Stimulated activated CD8-positive, alpha-beta memory T cell treated with anti-CD3 and anti-CD28 coated beads, Interleukin-4, amount 100 ng/mL, for 48 hours (primary cell): ENCODE measurements around the gene GRXCR2.
"Not testable (repeated sequence)": the region's sequence is repeated elsewhere in the genome, so short reads cannot be mapped to it uniquely, and the experiment has no call there.

ENCODE experiments used
- DNase-seq: peaks from one replicate; pipeline ENCODE4 v3.0.0-alpha.2; 2020

The GRXCR2 gene

GRCh38 chr5:145874765-145875164 lies 2.0 kb upstream of the GRXCR2 start:
- no peak for DNase-seq

GRCh38 chr5:145872486-145872885 lies 328 bp downstream of the GRXCR2 start:
- DNase-seq: no peak

GRCh38 chr5:145869753-145870152 lies 3.1 kb downstream of the GRXCR2 start:
- DNase-seq: no peak

- no peak for DNase-seq
These were observed 5.0 kb downstream of the GRXCR2 start for GRCh38 chr5:145867806-145868205.

- DNase-seq: not testable (repeated sequence)
These were observed 8.4 kb downstream of the GRXCR2 start for GRCh38 chr5:145864432-145864831.

GRCh38 chr5:145863003-145863402 lies 9.8 kb downstream of the GRXCR2 start:
- no peak for DNase-seq

GRCh38 chr5:145859897-145860296 lies 12.9 kb downstream of the GRXCR2 start:
- no peak for DNase-seq

GRCh38 chr5:145859453-145859852 lies 13.4 kb downstream of the GRXCR2 start:
- DNase-seq: no peak

- no peak for DNase-seq
These were observed 13.9 kb downstream of the GRXCR2 start for GRCh38 chr5:145858959-145859358.

GRCh38 chr5:145856285-145856818 lies 16.5 kb downstream of the GRXCR2 start:
- DNase-seq: peak; percentile 54

- no peak for DNase-seq
These were observed 17.0 kb downstream of the GRXCR2 start for GRCh38 chr5:145855763-145856267.

- no peak for DNase-seq
These were observed 18.1 kb downstream of the GRXCR2 start for GRCh38 chr5:145854651-145855258.

- DNase-seq: no peak
These were observed 18.9 kb downstream of the GRXCR2 start for GRCh38 chr5:145853781-145854376.

- DNase-seq: no peak
These were observed 19.8 kb downstream of the GRXCR2 start for GRCh38 chr5:145852990-145853389.

- DNase-seq: no peak
These were observed 24.0 kb downstream of the GRXCR2 start for GRCh38 chr5:145848854-145849253.

GRCh38 chr5:145847499-145848497 lies 25.0 kb downstream of the GRXCR2 start:
- DNase-seq: no peak

GRCh38 chr5:145846081-145846480 lies 26.7 kb downstream of the GRXCR2 start:
- DNase-seq: no peak

- DNase-seq: no peak
These were observed 31.5 kb downstream of the GRXCR2 start for GRCh38 chr5:145841299-145841698.

GRCh38 chr5:145840458-145841132 lies 32.2 kb downstream of the GRXCR2 start:
- no peak for DNase-seq

- DNase-seq: no peak
These were observed 34.5 kb downstream of the GRXCR2 start for GRCh38 chr5:145838276-145838675.

- not testable (repeated sequence) for DNase-seq
These were observed 36.6 kb downstream of the GRXCR2 start for GRCh38 chr5:145836241-145836640.

- DNase-seq: no peak
These were observed 37.0 kb downstream of the GRXCR2 start for GRCh38 chr5:145835848-145836239.
